DND-41 (cell line): ENCODE results near the gene PAK2.

Experiments
- CTCF ChIP-seq: IDR thresholded peaks from 2 replicates; pipeline ENCODE4 v1.5.1; 2012; ENCODE audit warnings: borderline replicate concordance, low read length, moderate library complexity, mild to moderate bottlenecking; ENCODE audit not compliant: poor library complexity, severe bottlenecking; ENCODE audit errors: extremely low read depth
- EZH2 ChIP-seq: IDR thresholded peaks from 3 replicates; pipeline ENCODE4 v1.6.1; 2012; ENCODE audit warnings: borderline replicate concordance, low read depth, mild to moderate bottlenecking, moderate library complexity, low read length, inconsistent platforms; ENCODE audit not compliant: severe bottlenecking

GRCh38 chr3:196694202-196694638, 45.4 kb upstream of the PAK2 start:
- TF ChIP-seq CTCF (peak; percentile 23), EZH2 (no peak)
